Caco-2 (cell line): ENCODE data around the gene PHACTR1. TPM values are rescaled to one million over a fixed set of nuclear protein-coding genes. Genes with fewer than 3 reads are reported as not detected.
"Not testable (repeated sequence)": the region's sequence is repeated elsewhere in the genome, so short reads cannot be mapped to it uniquely, and the experiment has no call there.

Experiments used
- BruUV-seq: library from RNA; stranded (reverse); fragments of 400-500 nt; replicated peaks from 2 replicates; lab custom pipeline; 2021; lab: Mats Ljungman, UMichigan
- CTCF ChIA-PET: fragments of 300-600 bp; sonication (Branson Sonifier 250); formaldehyde crosslinking; loops from one replicate; lab custom pipeline; 2022; ENCODE audit warnings: antibody characterized with exemption; lab: Charles Lee
- POLR2A ChIA-PET: fragments of 300-600 bp; sonication (Branson Sonifier 250); formaldehyde crosslinking; loops from one replicate; lab custom pipeline; 2022; ENCODE audit warnings: antibody characterized with exemption; lab: Charles Lee
- DNase-seq, 2 experiments: peaks; one replicate each; pipeline versions ENCODE4 v3.0.0 to v3.0.0-alpha.2; 2020 to 2022
- H3K27me3 ChIP-seq: replicated peaks from 2 replicates; pipeline ENCODE4 v1.6.0; 2011; ENCODE audit warnings: low read length; ENCODE audit not compliant: control insufficient read depth, insufficient read depth
- H3K36me3 ChIP-seq: 2 replicates; pipeline ENCODE4 v1.5.1; 2011; ENCODE audit warnings: low read length; ENCODE audit not compliant: control insufficient read depth, insufficient read depth
- H3K4me1 ChIP-seq: fragments of 250-450 bp; sonication (Bioruptor Pico); 2 replicates; pipeline ENCODE4 v1.5.1; 2020; ENCODE audit warnings: mild to moderate bottlenecking
- H3K4me3 ChIP-seq: 2 replicates; pipeline ENCODE4 v1.5.1; 2011; ENCODE audit warnings: low read depth, mild to moderate bottlenecking, control low read depth, low read length
- H3K9me3 ChIP-seq: fragments of 250-450 bp; sonication (Bioruptor Pico); 2 replicates; pipeline ENCODE4 v1.5.1; 2020; ENCODE audit warnings: mild to moderate bottlenecking, moderate library complexity
- H3K27ac Mint-ChIP-seq: one replicate; pipeline ENCODE4 v1.8.0; 2022; ENCODE audit warnings: mixed read lengths; ENCODE audit not compliant: unreplicated experiment
- H3K27me3 Mint-ChIP-seq: one replicate; pipeline ENCODE4 v1.8.0; 2022; ENCODE audit warnings: mixed read lengths; ENCODE audit not compliant: insufficient read depth, unreplicated experiment
- H3K36me3 Mint-ChIP-seq: one replicate; pipeline ENCODE4 v1.8.0; 2022; ENCODE audit warnings: mild to moderate bottlenecking, mixed read lengths; ENCODE audit not compliant: insufficient read depth, unreplicated experiment
- H3K4me1 Mint-ChIP-seq: one replicate; pipeline ENCODE4 v1.8.0; 2022; ENCODE audit warnings: low read depth, mixed read lengths; ENCODE audit not compliant: unreplicated experiment
- H3K4me3 Mint-ChIP-seq: one replicate; pipeline ENCODE4 v1.8.0; 2022; ENCODE audit warnings: mild to moderate bottlenecking, moderate library complexity, mixed read lengths; ENCODE audit not compliant: unreplicated experiment
- H3K9me3 Mint-ChIP-seq: one replicate; pipeline ENCODE4 v1.8.0; 2022; ENCODE audit warnings: mixed read lengths; ENCODE audit not compliant: unreplicated experiment
- intact Hi-C: fragments of 100-400 bp; cut with micrococcal nuclease; formaldehyde crosslinking; loops from one replicate; pipeline ENCODE4 v1.10.0; 2022; ENCODE audit not compliant: unreplicated experiment
- total RNA-seq: library from RNA; stranded (reverse); gene quantifications from 2 replicates; pipeline ENCODE4 v1.2.3, GENCODE V29; 2022
- TF ChIP-seq, protein P1 (sequence below), 2 experiments: fragments of 200-600 bp in 1 of 2; IDR thresholded peaks; 1 replicate in 1 of 2; 2 replicates in 1 of 2; pipeline versions ENCODE4 v1.5.1 to v1.8.0; 2011 to 2022; ENCODE audit warnings: antibody characterized with exemption in 1 of 2, control low read depth in 1 of 2, inconsistent platforms in 1 of 2, low read depth in 1 of 2, low read length in 1 of 2, mild to moderate bottlenecking in 1 of 2, moderate library complexity in 1 of 2; ENCODE audit not compliant: insufficient read depth in 1 of 2, severe bottlenecking in 1 of 2, unreplicated experiment in 1 of 2

Gene PHACTR1
- total RNA-seq, 1 experiment from 2014 or later, result 0.41 TPM

GRCh38 chr6:12720310-12720709 lies 3.7 kb downstream of the PHACTR1 start:
- ChIA-PET POLR2A (no interaction called here), CTCF (no interaction called here)

DNA sequence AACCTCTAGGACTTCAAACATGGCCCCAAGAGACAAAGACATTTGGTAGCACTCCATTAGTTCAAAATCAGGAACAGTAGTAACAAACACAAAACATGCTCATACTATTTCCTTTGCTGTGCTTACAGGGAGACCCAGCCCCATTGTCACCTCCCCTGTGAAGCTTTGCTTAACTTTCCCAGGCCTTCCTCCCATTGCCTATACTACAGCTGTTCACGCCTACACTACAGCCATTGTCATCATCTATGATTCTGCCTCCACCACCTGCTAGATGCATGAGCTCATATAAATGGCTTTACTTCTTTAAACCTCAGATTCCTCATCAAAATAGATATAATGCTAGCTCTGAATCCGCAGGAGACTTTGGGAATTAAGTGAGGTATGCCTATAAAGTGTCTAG lies 8.7 kb downstream of the PHACTR1 start:
- CTCF ChIA-PET, result no interaction called here
- no peaks in the 10 kb centered on the region for H3K9me3 Mint-ChIP-seq
- TF ChIP-seq, protein P1, sequence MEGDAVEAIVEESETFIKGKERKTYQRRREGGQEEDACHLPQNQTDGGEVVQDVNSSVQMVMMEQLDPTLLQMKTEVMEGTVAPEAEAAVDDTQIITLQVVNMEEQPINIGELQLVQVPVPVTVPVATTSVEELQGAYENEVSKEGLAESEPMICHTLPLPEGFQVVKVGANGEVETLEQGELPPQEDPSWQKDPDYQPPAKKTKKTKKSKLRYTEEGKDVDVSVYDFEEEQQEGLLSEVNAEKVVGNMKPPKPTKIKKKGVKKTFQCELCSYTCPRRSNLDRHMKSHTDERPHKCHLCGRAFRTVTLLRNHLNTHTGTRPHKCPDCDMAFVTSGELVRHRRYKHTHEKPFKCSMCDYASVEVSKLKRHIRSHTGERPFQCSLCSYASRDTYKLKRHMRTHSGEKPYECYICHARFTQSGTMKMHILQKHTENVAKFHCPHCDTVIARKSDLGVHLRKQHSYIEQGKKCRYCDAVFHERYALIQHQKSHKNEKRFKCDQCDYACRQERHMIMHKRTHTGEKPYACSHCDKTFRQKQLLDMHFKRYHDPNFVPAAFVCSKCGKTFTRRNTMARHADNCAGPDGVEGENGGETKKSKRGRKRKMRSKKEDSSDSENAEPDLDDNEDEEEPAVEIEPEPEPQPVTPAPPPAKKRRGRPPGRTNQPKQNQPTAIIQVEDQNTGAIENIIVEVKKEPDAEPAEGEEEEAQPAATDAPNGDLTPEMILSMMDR (IDR thresholded peaks at IDR 0.05; ENCODE audit: insufficient read depth in 1 of 2, low read depth in 1 of 2, low read length in 1 of 2, severe bottlenecking in 1 of 2, unreplicated experiment in 1 of 2), result no peak
- peaks cover 23% of the 10 kb centered on the region for H3K27me3 Mint-ChIP-seq
- no peaks in the 10 kb centered on the region for H3K9me3 ChIP-seq
- no peak overlapping the region for H3K27ac Mint-ChIP-seq
- H3K4me1 ChIP-seq, result no peaks in the 10 kb centered on the region
- BruUV-seq, result no TSS peak
- no peaks in the 10 kb centered on the region for H3K27me3 ChIP-seq
- H3K4me3 ChIP-seq, result no peak overlapping the region
- no peaks in the 10 kb centered on the region for H3K4me1 Mint-ChIP-seq
- DNase-seq, result no peak
- no peak overlapping the region for H3K4me3 Mint-ChIP-seq
- no peaks in the 10 kb centered on the region for H3K36me3 ChIP-seq
- POLR2A ChIA-PET, result no interaction called here
- H3K36me3 Mint-ChIP-seq, result no peaks in the 10 kb centered on the region
- intact Hi-C loops, result no loop called here

More at GRCh38 chr6:12720310-12720709, 3.7 kb downstream of the PHACTR1 start:
- Mint-ChIP-seq H3K4me3 (no peak overlapping the region), H3K27me3 (peaks cover 21% of the 10 kb centered on the region), H3K36me3 (no peaks in the 10 kb centered on the region), H3K4me1 (peaks cover 7% of the 10 kb centered on the region), H3K9me3 (no peaks in the 10 kb centered on the region), H3K27ac (no peak overlapping the region)
- no peak for DNase-seq
- Histone ChIP-seq H3K4me1 (peaks cover 14% of the 10 kb centered on the region), H3K36me3 (no peaks in the 10 kb centered on the region), H3K27me3 (no peaks in the 10 kb centered on the region), H3K9me3 (no peaks in the 10 kb centered on the region), H3K4me3 (no peak overlapping the region)
- intact Hi-C loops, result no loop called here
- BruUV-seq, result no TSS peak
- TF ChIP-seq, protein P1 (IDR thresholded peaks at IDR 0.05; ENCODE audit: insufficient read depth in 1 of 2, low read depth in 1 of 2, low read length in 1 of 2, severe bottlenecking in 1 of 2, unreplicated experiment in 1 of 2), result no peak

- TF ChIP-seq, protein P1 (IDR thresholded peaks at IDR 0.05; ENCODE audit: insufficient read depth in 1 of 2, low read depth in 1 of 2, low read length in 1 of 2, severe bottlenecking in 1 of 2, unreplicated experiment in 1 of 2), result no peak
- intact Hi-C loops, result no loop called here
- Mint-ChIP-seq H3K4me1 (no peaks in the 10 kb centered on the region), H3K4me3 (no peak overlapping the region), H3K36me3 (no peaks in the 10 kb centered on the region), H3K9me3 (no peaks in the 10 kb centered on the region), H3K27me3 (peaks cover 19% of the 10 kb centered on the region), H3K27ac (no peak overlapping the region)
- Histone ChIP-seq H3K27me3 (no peaks in the 10 kb centered on the region), H3K36me3 (no peaks in the 10 kb centered on the region), H3K4me1 (no peaks in the 10 kb centered on the region), H3K4me3 (no peak overlapping the region), H3K9me3 (no peaks in the 10 kb centered on the region)
- POLR2A ChIA-PET, result no interaction called here
- no peak for DNase-seq
- no TSS peak for BruUV-seq
- CTCF ChIA-PET, result no interaction called here
Measured at GRCh38 chr6:12729467-12729866, 12.9 kb downstream of the PHACTR1 start.

DNA sequence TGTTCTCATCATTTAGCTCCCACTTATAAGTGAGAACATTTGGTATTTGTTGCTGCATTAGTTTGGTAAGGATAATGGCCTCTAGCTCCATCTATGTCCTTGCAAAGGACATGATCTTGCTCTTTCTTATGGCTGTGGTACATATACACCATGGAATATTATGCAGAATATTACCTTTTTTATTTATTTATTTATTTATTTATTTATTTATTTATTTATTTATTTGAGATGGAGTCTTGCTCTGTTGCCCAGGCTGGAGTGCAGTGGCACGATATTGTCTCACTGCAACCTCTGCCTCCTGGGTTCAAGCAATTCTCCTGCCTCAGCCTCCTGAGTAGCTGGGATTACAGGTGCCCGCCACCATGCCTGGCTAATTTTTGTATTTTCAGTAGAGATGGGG lies 14.2 kb downstream of the PHACTR1 start:
- H3K9me3 Mint-ChIP-seq, H3K27me3 ChIP-seq, H3K4me3 Mint-ChIP-seq, H3K4me3 ChIP-seq, BruUV-seq, POLR2A ChIA-PET, H3K9me3 ChIP-seq, intact Hi-C loops, H3K4me1 Mint-ChIP-seq, H3K36me3 ChIP-seq, CTCF ChIA-PET, H3K27ac Mint-ChIP-seq, H3K36me3 Mint-ChIP-seq, DNase-seq, H3K4me1 ChIP-seq: not testable (repeated sequence)
- peaks cover 13% of the 10 kb centered on the region for H3K27me3 Mint-ChIP-seq
